Measurements from ENCODE around the gene IHH. TPM values are rescaled to one million over a fixed set of nuclear protein-coding genes. Genes with fewer than 3 reads are reported as not detected.

Gene IHH
- total RNA-seq, 2 experiments from 2014 or later: not detected

DNA sequence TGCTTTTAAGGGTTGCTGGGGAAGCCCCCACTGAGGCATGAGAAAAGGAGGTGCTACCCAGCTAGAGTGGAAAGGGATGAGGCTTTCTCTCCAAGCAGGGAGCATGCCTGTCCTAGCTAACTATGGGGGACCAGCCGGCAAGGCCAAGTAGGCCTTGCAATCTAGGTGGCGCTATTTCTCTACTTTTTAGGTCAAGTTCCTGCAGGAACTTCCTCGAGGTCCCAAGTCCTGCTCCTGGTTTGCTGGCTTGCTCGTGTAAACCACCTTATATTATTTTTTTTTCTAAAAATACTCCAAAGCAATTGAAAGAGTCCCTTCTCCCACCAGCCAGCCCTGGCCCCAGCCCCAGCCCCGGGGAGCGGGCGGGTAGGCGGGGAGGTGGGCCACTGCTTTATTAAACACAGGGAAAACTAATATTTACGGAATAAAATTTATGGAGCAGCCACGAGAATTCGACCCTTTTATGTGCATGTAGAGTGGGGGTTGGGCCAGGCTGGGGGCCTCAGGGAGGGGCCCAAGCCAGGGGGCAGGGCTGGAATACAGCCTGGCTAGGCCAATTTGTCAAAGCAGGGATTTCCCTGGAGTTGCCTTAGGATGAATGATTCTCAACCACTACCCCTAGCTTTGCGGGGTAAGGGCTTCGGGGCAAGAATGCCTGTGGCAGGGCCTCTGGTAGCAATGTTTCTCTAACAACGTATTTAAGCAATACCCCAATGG is 12.8 kb upstream of the IHH start:
- no peaks in the 10 kb centered on the region for H3K27me3 ChIP-seq (ENCODE audit: control insufficient read depth in 1 of 2, insufficient read depth in 2 of 2, low read length in 2 of 2)
- H3K9me3 ChIP-seq (ENCODE audit: control insufficient read depth in 1 of 2, insufficient read depth in 1 of 2, low read length in 2 of 2): no peaks in the 10 kb centered on the region
- CTCF ChIA-PET: interaction anchor here (0.7 to 1.5 kb wide), 3 partner anchors 57 to 107 kb away, joined by 3 read pairs; no protein-coding TSS in a partner anchor
- Mint-ChIP-seq H3K9me3 (no peaks in the 10 kb centered on the region), H3K4me3 (no peak overlapping the region), H3K4me1 (ENCODE audit: low read depth) (no peaks in the 10 kb centered on the region), H3K27ac (no peak overlapping the region), H3K27me3 (no peaks in the 10 kb centered on the region), H3K36me3 (ENCODE audit: low read depth) (peaks cover 52% of the 10 kb centered on the region)
- H3K27ac ChIP-seq (ENCODE audit: low read depth in 1 of 2, low read length in 2 of 2): no peak overlapping the region
- peaks cover 36% of the 10 kb centered on the region for H3K36me3 ChIP-seq (ENCODE audit: insufficient read depth, low read length)
- TF ChIP-seq, protein P1, sequence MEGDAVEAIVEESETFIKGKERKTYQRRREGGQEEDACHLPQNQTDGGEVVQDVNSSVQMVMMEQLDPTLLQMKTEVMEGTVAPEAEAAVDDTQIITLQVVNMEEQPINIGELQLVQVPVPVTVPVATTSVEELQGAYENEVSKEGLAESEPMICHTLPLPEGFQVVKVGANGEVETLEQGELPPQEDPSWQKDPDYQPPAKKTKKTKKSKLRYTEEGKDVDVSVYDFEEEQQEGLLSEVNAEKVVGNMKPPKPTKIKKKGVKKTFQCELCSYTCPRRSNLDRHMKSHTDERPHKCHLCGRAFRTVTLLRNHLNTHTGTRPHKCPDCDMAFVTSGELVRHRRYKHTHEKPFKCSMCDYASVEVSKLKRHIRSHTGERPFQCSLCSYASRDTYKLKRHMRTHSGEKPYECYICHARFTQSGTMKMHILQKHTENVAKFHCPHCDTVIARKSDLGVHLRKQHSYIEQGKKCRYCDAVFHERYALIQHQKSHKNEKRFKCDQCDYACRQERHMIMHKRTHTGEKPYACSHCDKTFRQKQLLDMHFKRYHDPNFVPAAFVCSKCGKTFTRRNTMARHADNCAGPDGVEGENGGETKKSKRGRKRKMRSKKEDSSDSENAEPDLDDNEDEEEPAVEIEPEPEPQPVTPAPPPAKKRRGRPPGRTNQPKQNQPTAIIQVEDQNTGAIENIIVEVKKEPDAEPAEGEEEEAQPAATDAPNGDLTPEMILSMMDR (IDR thresholded peaks at IDR 0.05): peak; percentile 27
- no peak overlapping the region for H3K4me3 ChIP-seq (ENCODE audit: low read length)
- ATAC-seq (ENCODE audit: poor library complexity) (no peak), DNase-seq (peak in 4 of 14 experiments; percentile 14 to 46 (median 28))
- intact Hi-C loops (cut with DNase I, micrococcal nuclease): loop anchor here in 1 of 2 experiments (5.0 kb wide), 1 partner anchor 44 kb away; no protein-coding TSS in a partner anchor
- H3K4me1 ChIP-seq (ENCODE audit: insufficient read depth, low read length): no peaks in the 10 kb centered on the region
- POLR2A ChIA-PET: no interaction called here

DNA sequence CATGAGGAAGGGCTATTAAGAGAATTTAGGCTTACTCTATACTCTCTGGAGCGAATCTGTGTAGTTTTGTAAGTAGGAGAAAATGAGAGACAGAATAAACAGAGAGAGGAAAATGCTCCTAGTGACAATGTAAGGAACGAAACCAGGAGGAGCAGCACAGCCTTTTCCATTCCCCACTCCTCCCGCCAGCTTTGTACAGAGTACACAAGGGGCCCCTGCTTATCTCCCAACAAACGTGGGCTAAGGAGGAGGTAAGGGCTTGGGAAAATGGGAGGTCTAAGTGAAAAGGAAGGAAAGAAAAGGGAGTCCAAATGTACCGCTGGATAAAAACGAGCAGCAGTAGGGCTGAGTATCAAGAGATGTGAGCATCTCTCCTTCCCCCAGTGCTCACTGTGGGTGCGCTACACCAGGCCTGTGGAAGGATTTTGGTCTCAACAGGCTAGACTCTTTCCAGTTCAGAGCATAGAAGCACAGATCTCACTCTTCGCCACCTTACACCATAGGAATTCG is 12.1 kb upstream of the IHH start:
- no peak overlapping the region for H3K27ac ChIP-seq (ENCODE audit: low read depth in 1 of 2, low read length in 2 of 2)
- H3K27me3 ChIP-seq (ENCODE audit: control insufficient read depth in 1 of 2, insufficient read depth in 2 of 2, low read length in 2 of 2): no peaks in the 10 kb centered on the region
- no peak for ATAC-seq (ENCODE audit: poor library complexity)
- H3K36me3 Mint-ChIP-seq (ENCODE audit: low read depth): peaks cover 48% of the 10 kb centered on the region
- H3K36me3 ChIP-seq (ENCODE audit: insufficient read depth, low read length): peaks cover 33% of the 10 kb centered on the region
- H3K4me3 ChIP-seq (ENCODE audit: low read length): no peak overlapping the region
- DNase-seq: no peak
- CTCF ChIA-PET: interaction anchor here (0.7 to 1.5 kb wide), 2 partner anchors 82 to 107 kb away, joined by 3 read pairs; no protein-coding TSS in a partner anchor
- intact Hi-C loops (cut with DNase I, micrococcal nuclease): loop anchor here in 1 of 2 experiments (5.0 kb wide), 1 partner anchor 45 kb away; no protein-coding TSS in a partner anchor
- H3K4me3 Mint-ChIP-seq: no peak overlapping the region
- H3K27me3 Mint-ChIP-seq: no peaks in the 10 kb centered on the region
- no peaks in the 10 kb centered on the region for H3K4me1 ChIP-seq (ENCODE audit: insufficient read depth, low read length)
- H3K27ac Mint-ChIP-seq: no peak overlapping the region
- H3K9me3 ChIP-seq (ENCODE audit: control insufficient read depth in 1 of 2, insufficient read depth in 1 of 2, low read length in 2 of 2): no peaks in the 10 kb centered on the region
- TF ChIP-seq, protein P1 (IDR thresholded peaks at IDR 0.05): no peak
- no peaks in the 10 kb centered on the region for H3K9me3 Mint-ChIP-seq
- H3K4me1 Mint-ChIP-seq (ENCODE audit: low read depth): no peaks in the 10 kb centered on the region
- POLR2A ChIA-PET: no interaction called here

DNA sequence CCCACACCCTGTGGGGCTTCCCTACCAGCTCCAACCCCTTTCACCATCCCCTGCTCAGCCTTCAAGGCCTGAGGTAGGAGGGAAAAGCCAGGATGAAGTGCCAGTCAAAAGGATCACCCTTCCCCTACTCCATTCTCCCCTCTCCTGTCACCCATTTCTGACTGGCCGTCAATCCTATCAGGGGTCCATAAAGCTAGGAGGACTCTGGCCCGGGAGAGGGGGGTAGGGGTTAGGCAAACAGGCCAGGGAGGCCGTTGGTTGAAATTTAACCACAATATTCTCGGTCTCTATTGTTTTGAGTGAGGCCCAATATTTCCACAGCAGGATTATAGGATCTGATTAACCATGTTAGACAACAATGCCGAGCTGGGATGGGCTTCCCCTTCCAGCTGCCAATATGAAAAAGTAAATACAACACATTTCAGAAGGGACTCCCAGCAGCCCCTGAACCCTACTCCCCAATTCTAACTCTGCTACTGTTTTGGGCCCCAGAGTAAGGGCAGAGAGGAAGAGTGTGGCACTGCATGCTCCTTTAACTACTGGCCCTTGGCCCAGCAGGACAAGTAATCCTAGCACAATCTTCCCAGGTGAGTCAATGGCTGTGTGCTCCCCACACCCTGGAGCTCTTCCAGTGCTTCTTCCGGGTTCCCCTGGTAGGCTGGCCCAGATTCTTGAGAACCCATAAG is 10.6 kb upstream of the IHH start:
- Histone ChIP-seq H3K9me3 (ENCODE audit: control insufficient read depth in 1 of 2, insufficient read depth in 1 of 2, low read length in 2 of 2) (no peaks in the 10 kb centered on the region), H3K4me3 (ENCODE audit: low read length) (no peak overlapping the region), H3K36me3 (ENCODE audit: insufficient read depth, low read length) (peaks cover 18% of the 10 kb centered on the region), H3K4me1 (ENCODE audit: insufficient read depth, low read length) (no peaks in the 10 kb centered on the region), H3K27ac (ENCODE audit: low read depth in 1 of 2, low read length in 2 of 2) (no peak overlapping the region), H3K27me3 (ENCODE audit: control insufficient read depth in 1 of 2, insufficient read depth in 2 of 2, low read length in 2 of 2) (no peaks in the 10 kb centered on the region)
- ATAC-seq (ENCODE audit: poor library complexity) (no peak), DNase-seq (no peak)
- Mint-ChIP-seq H3K9me3 (no peaks in the 10 kb centered on the region), H3K27me3 (no peaks in the 10 kb centered on the region), H3K36me3 (ENCODE audit: low read depth) (peaks cover 32% of the 10 kb centered on the region), H3K4me1 (ENCODE audit: low read depth) (no peaks in the 10 kb centered on the region), H3K4me3 (no peak overlapping the region), H3K27ac (no peak overlapping the region)
- ChIA-PET POLR2A (no interaction called here), CTCF (no interaction called here)
- intact Hi-C loops (cut with DNase I, micrococcal nuclease): loop anchor here in 1 of 2 experiments (5.0 kb wide), 1 partner anchor 46 kb away; no protein-coding TSS in a partner anchor
- TF ChIP-seq, protein P1 (IDR thresholded peaks at IDR 0.05): no peak
